HUES6 (cell line): Measurements from ENCODE around the gene CKS2.

Source experiments
- H3K27ac ChIP-seq: 2 replicates; pipeline ENCODE4 v1.7.0; 2013; ENCODE audit warnings: low read depth, mild to moderate bottlenecking, low read length, inconsistent platforms
- H3K27me3 ChIP-seq: 2 replicates; pipeline ENCODE4 v1.6.1; 2013; ENCODE audit warnings: low read length; ENCODE audit not compliant: control insufficient read depth, insufficient read depth
- H3K36me3 ChIP-seq: 2 replicates; pipeline ENCODE4 v1.6.1; 2013; ENCODE audit warnings: low read length; ENCODE audit not compliant: control insufficient read depth, insufficient read depth
- H3K4me1 ChIP-seq: 2 replicates; pipeline ENCODE4 v1.6.1; 2013; ENCODE audit warnings: low read length; ENCODE audit not compliant: control insufficient read depth, insufficient read depth
- H3K4me3 ChIP-seq: 2 replicates; pipeline ENCODE4 v1.5.1; 2013; ENCODE audit warnings: low read depth, low read length
- H3K9ac ChIP-seq: one replicate; pipeline ENCODE4 v1.6.1; 2013; ENCODE audit warnings: mild to moderate bottlenecking, low read length
- H3K9me3 ChIP-seq: 2 replicates; pipeline ENCODE4 v1.6.1; 2013; ENCODE audit warnings: low read depth, low read length; ENCODE audit not compliant: control insufficient read depth, insufficient read depth

The CKS2 gene

GRCh38 chr9:89359751-89360261 is 48.8 kb downstream of the CKS2 start:
- peaks cover 91% of the 10 kb centered on the region for H3K36me3 ChIP-seq
- H3K27me3 ChIP-seq: no peaks in the 10 kb centered on the region
- H3K9me3 ChIP-seq: no peaks in the 10 kb centered on the region
- no peak overlapping the region for H3K9ac ChIP-seq
- no peak overlapping the region for H3K27ac ChIP-seq
- H3K4me1 ChIP-seq: no peaks in the 10 kb centered on the region
- H3K4me3 ChIP-seq: no peak overlapping the region

GRCh38 chr9:89360465-89360864 is 49.5 kb downstream of the CKS2 start:
- H3K27me3 ChIP-seq: no peaks in the 10 kb centered on the region
- peaks cover 84% of the 10 kb centered on the region for H3K36me3 ChIP-seq
- H3K4me3 ChIP-seq: no peak overlapping the region
- H3K4me1 ChIP-seq: no peaks in the 10 kb centered on the region
- no peak overlapping the region for H3K9ac ChIP-seq
- no peak overlapping the region for H3K27ac ChIP-seq
- no peaks in the 10 kb centered on the region for H3K9me3 ChIP-seq

- H3K4me1 ChIP-seq: no peaks in the 10 kb centered on the region
- H3K27ac ChIP-seq: no peak overlapping the region
- no peak overlapping the region for H3K9ac ChIP-seq
- H3K9me3 ChIP-seq: no peaks in the 10 kb centered on the region
- peaks cover 79% of the 10 kb centered on the region for H3K36me3 ChIP-seq
- no peaks in the 10 kb centered on the region for H3K27me3 ChIP-seq
- H3K4me3 ChIP-seq: no peak overlapping the region
These were observed 50.0 kb downstream of the CKS2 start for GRCh38 chr9:89361031-89361430.

- H3K4me3 ChIP-seq: no peak overlapping the region
- no peak overlapping the region for H3K27ac ChIP-seq
- no peaks in the 10 kb centered on the region for H3K9me3 ChIP-seq
- H3K27me3 ChIP-seq: no peaks in the 10 kb centered on the region
- H3K36me3 ChIP-seq: peaks cover 69% of the 10 kb centered on the region
- no peaks in the 10 kb centered on the region for H3K4me1 ChIP-seq
- no peak overlapping the region for H3K9ac ChIP-seq
These were observed 51.0 kb downstream of the CKS2 start for GRCh38 chr9:89361816-89362646.

- no peak overlapping the region for H3K27ac ChIP-seq
- H3K36me3 ChIP-seq: peaks cover 61% of the 10 kb centered on the region
- H3K27me3 ChIP-seq: no peaks in the 10 kb centered on the region
- no peak overlapping the region for H3K4me3 ChIP-seq
- H3K4me1 ChIP-seq: no peaks in the 10 kb centered on the region
- H3K9me3 ChIP-seq: no peaks in the 10 kb centered on the region
- H3K9ac ChIP-seq: no peak overlapping the region
These were observed 51.8 kb downstream of the CKS2 start for GRCh38 chr9:89362647-89363310.

- Histone ChIP-seq H3K4me1 (no peaks in the 10 kb centered on the region), H3K4me3 (no peak overlapping the region), H3K27ac (no peak overlapping the region), H3K27me3 (no peaks in the 10 kb centered on the region), H3K9me3 (no peaks in the 10 kb centered on the region), H3K36me3 (peaks cover 56% of the 10 kb centered on the region), H3K9ac (no peak overlapping the region)
These were observed 52.3 kb downstream of the CKS2 start for GRCh38 chr9:89363311-89363670.

- Histone ChIP-seq H3K27me3 (no peaks in the 10 kb centered on the region), H3K36me3 (peaks cover 48% of the 10 kb centered on the region), H3K9ac (no peak overlapping the region), H3K27ac (no peak overlapping the region), H3K4me3 (no peak overlapping the region), H3K4me1 (no peaks in the 10 kb centered on the region), H3K9me3 (no peaks in the 10 kb centered on the region)
These were observed 53.1 kb downstream of the CKS2 start for GRCh38 chr9:89363921-89364665.

GRCh38 chr9:89364666-89365531 is 53.9 kb downstream of the CKS2 start:
- H3K4me1 ChIP-seq: no peaks in the 10 kb centered on the region
- peaks cover 41% of the 10 kb centered on the region for H3K36me3 ChIP-seq
- no peaks in the 10 kb centered on the region for H3K9me3 ChIP-seq
- H3K27me3 ChIP-seq: no peaks in the 10 kb centered on the region
- no peak overlapping the region for H3K27ac ChIP-seq
- H3K9ac ChIP-seq: no peak overlapping the region
- no peak overlapping the region for H3K4me3 ChIP-seq

GRCh38 chr9:89365532-89365912 is 54.5 kb downstream of the CKS2 start:
- H3K27me3 ChIP-seq: no peaks in the 10 kb centered on the region

More at GRCh38 chr9:89365532-89365912, 54.5 kb downstream of the CKS2 start:
- H3K4me1 ChIP-seq: no peaks in the 10 kb centered on the region
- H3K27ac ChIP-seq: no peak overlapping the region
- no peaks in the 10 kb centered on the region for H3K9me3 ChIP-seq
- H3K4me3 ChIP-seq: no peak overlapping the region
- no peak overlapping the region for H3K9ac ChIP-seq
- H3K36me3 ChIP-seq: peaks cover 35% of the 10 kb centered on the region
